ENCODE results near the gene CPXM2. TPM values are rescaled to one million over a fixed set of nuclear protein-coding genes. Genes with fewer than 3 reads are reported as not detected.

Gene CPXM2
- total RNA-seq, 1 experiment from 2014 or later, result not detected

GRCh38 chr10:123848564-123849457 is 42.8 kb downstream of the CPXM2 start:
- Histone ChIP-seq H3K9me3 (no peaks in the 10 kb centered on the region), H3K4me3 (ENCODE audit: low read depth, low read length) (no peak overlapping the region), H3K27me3 (replicated peaks; ENCODE audit: control insufficient read depth, insufficient read depth, low read length) (no peaks in the 10 kb centered on the region; the same call in 1 of the 2 replicates), H3K4me1 (no peaks in the 10 kb centered on the region), H3K36me3 (ENCODE audit: control insufficient read depth, insufficient read depth, low read length) (no peaks in the 10 kb centered on the region)
- POLR2A ChIA-PET, result no interaction called here
- CTCF ChIA-PET, result no interaction called here
- peaks cover 9% of the 10 kb centered on the region for H3K9me3 Mint-ChIP-seq (ENCODE audit: unreplicated experiment)
- no peak overlapping the region for H3K4me3 Mint-ChIP-seq (ENCODE audit: unreplicated experiment)
- no peak overlapping the region for H3K27ac Mint-ChIP-seq (ENCODE audit: unreplicated experiment)
- no peak for TF ChIP-seq CTCF (IDR thresholded peaks at IDR 0.05; ENCODE audit: insufficient read depth in 1 of 2, low read depth in 1 of 2, low read length in 1 of 2, severe bottlenecking in 1 of 2, unreplicated experiment in 1 of 2)
- no peaks in the 10 kb centered on the region for H3K4me1 Mint-ChIP-seq (ENCODE audit: low read depth, unreplicated experiment)
- DNase-seq, result no peak
- H3K27me3 Mint-ChIP-seq (ENCODE audit: insufficient read depth, unreplicated experiment), result peaks cover 3% of the 10 kb centered on the region
- BruUV-seq (replicated peaks), result no TSS peak
- H3K36me3 Mint-ChIP-seq (ENCODE audit: insufficient read depth, unreplicated experiment), result no peaks in the 10 kb centered on the region
- intact Hi-C loops (cut with micrococcal nuclease; ENCODE audit: unreplicated experiment), result loop anchor here (10.0 kb wide), 1 partner anchor 116 kb away; no protein-coding TSS in a partner anchor

DNA sequence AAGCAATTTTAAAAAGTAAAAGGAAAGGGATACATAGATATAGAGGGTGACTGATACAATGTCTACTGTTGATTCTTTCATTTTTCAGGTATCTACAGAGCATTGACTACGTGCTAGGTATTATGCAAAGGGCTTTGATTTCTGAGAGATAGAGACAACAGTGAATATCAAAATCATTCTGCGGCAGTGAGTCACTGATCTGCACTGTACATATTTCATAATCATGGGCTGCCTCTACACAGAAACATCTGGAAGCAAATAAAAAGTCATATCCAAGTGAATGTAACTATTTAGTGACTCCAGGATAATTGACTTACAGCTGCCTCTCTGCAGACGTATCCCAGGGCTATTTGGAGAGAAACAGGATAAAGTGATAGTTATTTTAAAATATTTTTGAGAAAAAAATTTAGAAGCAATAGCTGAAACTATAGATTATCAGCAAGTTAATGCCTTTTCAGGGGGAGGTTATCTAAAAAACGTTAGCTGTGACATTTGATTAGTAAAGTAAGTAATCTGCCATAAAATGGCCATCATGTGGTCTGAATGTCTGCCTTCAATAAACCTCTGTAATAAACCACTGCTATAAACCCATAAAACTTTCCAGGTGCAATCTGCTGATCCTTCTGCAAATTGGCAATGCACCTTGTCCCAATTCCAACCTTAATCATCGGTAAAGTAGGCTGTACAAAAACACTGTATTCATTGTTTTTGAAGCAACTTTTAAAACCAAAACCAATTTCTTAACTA is 43.7 kb downstream of the CPXM2 start:
- no peaks in the 10 kb centered on the region; the same call in 1 of the 2 replicates for H3K27me3 ChIP-seq (replicated peaks; ENCODE audit: control insufficient read depth, insufficient read depth, low read length)
- H3K4me3 ChIP-seq (ENCODE audit: low read depth, low read length), result no peak overlapping the region
- no peaks in the 10 kb centered on the region for H3K9me3 ChIP-seq
- CTCF ChIA-PET, result no interaction called here
- intact Hi-C loops (cut with micrococcal nuclease; ENCODE audit: unreplicated experiment), result loop anchor here (10.0 kb wide), 1 partner anchor 117 kb away; no protein-coding TSS in a partner anchor
- no peak for TF ChIP-seq CTCF (IDR thresholded peaks at IDR 0.05; ENCODE audit: insufficient read depth in 1 of 2, low read depth in 1 of 2, low read length in 1 of 2, severe bottlenecking in 1 of 2, unreplicated experiment in 1 of 2)
- POLR2A ChIA-PET, result no interaction called here
- no peaks in the 10 kb centered on the region for H3K36me3 ChIP-seq (ENCODE audit: control insufficient read depth, insufficient read depth, low read length)
- Mint-ChIP-seq H3K4me3 (ENCODE audit: unreplicated experiment) (no peak overlapping the region), H3K4me1 (ENCODE audit: low read depth, unreplicated experiment) (no peaks in the 10 kb centered on the region), H3K9me3 (ENCODE audit: unreplicated experiment) (peaks cover 9% of the 10 kb centered on the region), H3K27ac (ENCODE audit: unreplicated experiment) (no peak overlapping the region), H3K27me3 (ENCODE audit: insufficient read depth, unreplicated experiment) (peaks cover 3% of the 10 kb centered on the region), H3K36me3 (ENCODE audit: insufficient read depth, unreplicated experiment) (no peaks in the 10 kb centered on the region)
- DNase-seq, result no peak
- BruUV-seq (replicated peaks), result no TSS peak
- H3K4me1 ChIP-seq, result no peaks in the 10 kb centered on the region

DNA sequence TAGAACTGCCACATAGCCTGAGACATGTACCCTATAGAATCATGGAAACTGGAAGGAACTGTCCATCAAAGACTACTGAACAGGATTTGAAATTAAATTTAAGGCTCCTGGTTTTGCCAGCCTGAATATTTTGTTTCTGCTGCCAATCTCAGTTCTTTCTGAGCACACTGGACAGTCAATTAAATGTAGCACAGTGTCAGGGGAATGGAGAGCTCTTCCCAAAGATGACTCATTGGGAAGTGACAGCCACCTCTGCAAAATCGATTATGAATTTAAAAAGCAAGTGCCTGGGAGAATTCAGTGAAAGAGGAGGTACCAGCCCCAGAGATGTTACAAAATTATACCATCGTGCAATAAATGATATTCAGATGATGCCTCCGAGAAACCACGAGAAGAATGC is 47.8 kb downstream of the CPXM2 start:
- ChIA-PET CTCF (no interaction called here), POLR2A (no interaction called here)
- DNase-seq, result no peak
- H3K4me1 Mint-ChIP-seq (ENCODE audit: low read depth, unreplicated experiment), result no peaks in the 10 kb centered on the region
- peaks cover 16% of the 10 kb centered on the region for H3K27me3 Mint-ChIP-seq (ENCODE audit: insufficient read depth, unreplicated experiment)
- no peaks in the 10 kb centered on the region for H3K27me3 ChIP-seq (replicated peaks; ENCODE audit: control insufficient read depth, insufficient read depth, low read length)
- H3K9me3 ChIP-seq, result no peaks in the 10 kb centered on the region
- no peaks in the 10 kb centered on the region for H3K4me1 ChIP-seq
- no peak for TF ChIP-seq CTCF (IDR thresholded peaks at IDR 0.05; ENCODE audit: insufficient read depth in 1 of 2, low read depth in 1 of 2, low read length in 1 of 2, severe bottlenecking in 1 of 2, unreplicated experiment in 1 of 2)
- no peaks in the 10 kb centered on the region for H3K9me3 Mint-ChIP-seq (ENCODE audit: unreplicated experiment)
- BruUV-seq (replicated peaks), result no TSS peak
- intact Hi-C loops (cut with micrococcal nuclease; ENCODE audit: unreplicated experiment), result loop anchor here (10.0 kb wide), 1 partner anchor 121 kb away; no protein-coding TSS in a partner anchor
- no peaks in the 10 kb centered on the region for H3K36me3 ChIP-seq (ENCODE audit: control insufficient read depth, insufficient read depth, low read length)
- no peak overlapping the region for H3K4me3 Mint-ChIP-seq (ENCODE audit: unreplicated experiment)
- H3K27ac Mint-ChIP-seq (ENCODE audit: unreplicated experiment), result no peak overlapping the region
- H3K36me3 Mint-ChIP-seq (ENCODE audit: insufficient read depth, unreplicated experiment), result no peaks in the 10 kb centered on the region
- H3K4me3 ChIP-seq (ENCODE audit: low read depth, low read length), result no peak overlapping the region

Measured in Caco-2 (cell line).